ENCODE measurements around the gene TMEM273.

Gene TMEM273

GRCh38 chr10:49176310-49177268 lies 11.6 kb downstream of the TMEM273 start:
- DNase-seq (ENCODE audit: low spot score): no peak

- no peak for DNase-seq (ENCODE audit: low spot score)
Measured at GRCh38 chr10:49175587-49176309, 12.4 kb downstream of the TMEM273 start.

GRCh38 chr10:49174926-49175500 lies 13.2 kb downstream of the TMEM273 start:
- no peak for DNase-seq (ENCODE audit: low spot score)

- no peak for DNase-seq (ENCODE audit: low spot score)
Measured at GRCh38 chr10:49174261-49174925, 13.8 kb downstream of the TMEM273 start.

GRCh38 chr10:49173853-49174252 lies 14.3 kb downstream of the TMEM273 start:
- DNase-seq (ENCODE audit: low spot score): no peak

GRCh38 chr10:49173201-49173772 lies 14.9 kb downstream of the TMEM273 start:
- no peak for DNase-seq (ENCODE audit: low spot score)

- no peak for DNase-seq (ENCODE audit: low spot score)
Measured at GRCh38 chr10:49172777-49173132, 15.4 kb downstream of the TMEM273 start.

- no peak for DNase-seq (ENCODE audit: low spot score)
Measured at GRCh38 chr10:49172061-49172776, 16.0 kb downstream of the TMEM273 start.

- DNase-seq (ENCODE audit: low spot score): no peak
Measured at GRCh38 chr10:49171326-49172060, 16.7 kb downstream of the TMEM273 start.

GRCh38 chr10:49170632-49171325 lies 17.4 kb downstream of the TMEM273 start:
- no peak for DNase-seq (ENCODE audit: low spot score)

GRCh38 chr10:49169776-49170175 lies 18.4 kb downstream of the TMEM273 start:
- no peak for DNase-seq (ENCODE audit: low spot score)

GRCh38 chr10:49168831-49169500 lies 19.2 kb downstream of the TMEM273 start:
- no peak for DNase-seq (ENCODE audit: low spot score)

- DNase-seq (ENCODE audit: low spot score): no peak
Measured at GRCh38 chr10:49168171-49168540, 20.0 kb downstream of the TMEM273 start.

- DNase-seq (ENCODE audit: low spot score): no peak
Measured at GRCh38 chr10:49167425-49168170, 20.6 kb downstream of the TMEM273 start.

GRCh38 chr10:49166484-49167400 lies 21.4 kb downstream of the TMEM273 start:
- no peak for DNase-seq (ENCODE audit: low spot score)

GRCh38 chr10:49165821-49166483 lies 22.2 kb downstream of the TMEM273 start:
- DNase-seq (ENCODE audit: low spot score): no peak

GRCh38 chr10:49165259-49165658 lies 22.9 kb downstream of the TMEM273 start:
- DNase-seq (ENCODE audit: low spot score): no peak

All from putamen (tissue), 1 donor.